ENCODE results near the gene ZNF789. TPM values are rescaled to one million over a fixed set of nuclear protein-coding genes. Genes with fewer than 3 reads are reported as not detected.
A peak's percentile ranks its signal among the peaks of the same experiment; 100 is the strongest.

The ZNF789 gene
- total RNA-seq, 2 experiments from 2014 or later: 32.2 to 59.6 TPM

- TSS peak; percentile 86 for BruUV-seq (replicated peaks)
- Histone ChIP-seq H4K20me1 (ENCODE audit: insufficient read depth, low read length) (no peaks in the 10 kb centered on the region; the same call in 1 of the 2 replicates), H3K4me1 (ENCODE audit: insufficient read depth, low read length, poor library complexity, severe bottlenecking) (peaks cover 12% of the 10 kb centered on the region), H3K9me2 (ENCODE audit: insufficient read depth, low read length) (no peaks in the 10 kb centered on the region), H3K4me3 (ENCODE audit: low read depth, low read length, poor library complexity, severe bottlenecking) (peak overlapping the region; percentile 85), H3K36me3 (ENCODE audit: insufficient read depth, low read length) (peaks cover 26% of the 10 kb centered on the region), H3K79me2 (ENCODE audit: insufficient read depth, low read depth, low read length) (peaks cover 50% of the 10 kb centered on the region), H3K4me2 (ENCODE audit: low read length) (peak overlapping the region; percentile 65), H2AFZ (ENCODE audit: low read length) (peak overlapping the region; percentile 58), H3K9me3 (ENCODE audit: low read length) (no peaks in the 10 kb centered on the region), H3K27ac (ENCODE audit: low read depth, low read length, poor library complexity, severe bottlenecking) (peak overlapping the region; percentile 93)
- POLR2A ChIA-PET: interaction anchor here (0.6 to 1.5 kb wide), 3 partner anchors 25 to 85 kb away, joined by 3 to 4 read pairs (median 3); partner anchors contain the start of genes ZNF394 and ZNF655
- CTCF ChIA-PET (ENCODE audit: unreplicated experiment): interaction anchor here (0.6 kb wide), 1 partner anchor 593 kb away, joined by 3 read pairs; no protein-coding TSS in a partner anchor
- intact Hi-C loops (cut with micrococcal nuclease; ENCODE audit: unreplicated experiment): no loop called here
- DNase-seq (ENCODE audit: low spot score): peak; percentile 66
- TF ChIP-seq EZH2phosphoT487 (IDR thresholded peaks at IDR 0.05; ENCODE audit: borderline replicate concordance, low read depth, low read length): no peak
- no peak for TF ChIP-seq CTCF (conservative IDR thresholded peaks at IDR 0.05; ENCODE audit: low read length)
Observed at GRCh38 chr7:99473315-99473596, 566 bp downstream of the ZNF789 start.

GRCh38 chr7:99476107-99476506 lies 3.4 kb downstream of the ZNF789 start:
- no peak for TF ChIP-seq EZH2phosphoT487 (IDR thresholded peaks at IDR 0.05; ENCODE audit: borderline replicate concordance, low read depth, low read length)
- TF ChIP-seq CTCF (conservative IDR thresholded peaks at IDR 0.05; ENCODE audit: low read length): no peak
- Histone ChIP-seq H3K27ac (ENCODE audit: low read depth, low read length, poor library complexity, severe bottlenecking) (no peak overlapping the region), H3K4me3 (ENCODE audit: low read depth, low read length, poor library complexity, severe bottlenecking) (no peak overlapping the region), H3K9me3 (ENCODE audit: low read length) (no peaks in the 10 kb centered on the region), H4K20me1 (ENCODE audit: insufficient read depth, low read length) (no peaks in the 10 kb centered on the region; the same call in 1 of the 2 replicates), H2AFZ (ENCODE audit: low read length) (no peak overlapping the region), H3K4me2 (ENCODE audit: low read length) (no peak overlapping the region), H3K36me3 (ENCODE audit: insufficient read depth, low read length) (peaks cover 54% of the 10 kb centered on the region), H3K79me2 (ENCODE audit: insufficient read depth, low read depth, low read length) (peaks cover 59% of the 10 kb centered on the region), H3K4me1 (ENCODE audit: insufficient read depth, low read length, poor library complexity, severe bottlenecking) (peaks cover 12% of the 10 kb centered on the region), H3K9me2 (ENCODE audit: insufficient read depth, low read length) (no peaks in the 10 kb centered on the region)
- BruUV-seq (replicated peaks): no TSS peak
- POLR2A ChIA-PET: interaction anchor here (0.7 to 1.2 kb wide), 2 partner anchors 29 to 137 kb away, joined by 3 to 4 read pairs; partner anchors contain the start of gene ZKSCAN5
- DNase-seq (ENCODE audit: low spot score): no peak
- intact Hi-C loops (cut with micrococcal nuclease; ENCODE audit: unreplicated experiment): no loop called here
- CTCF ChIA-PET (ENCODE audit: unreplicated experiment): no interaction called here

All from OCI-LY7 (cell line).